ENCODE results near the gene DDX55. TPM values are rescaled to one million over a fixed set of nuclear protein-coding genes. Genes with fewer than 3 reads are reported as not detected.
"Not testable (repeated sequence)": the region's sequence is repeated elsewhere in the genome, so short reads cannot be mapped to it uniquely, and the experiment has no call there.

Gene DDX55
- total and polyA plus RNA-seq, 2 of the 4 experiments (the other 2 are of a cell fraction): 13.3 to 18.7 TPM

DNA sequence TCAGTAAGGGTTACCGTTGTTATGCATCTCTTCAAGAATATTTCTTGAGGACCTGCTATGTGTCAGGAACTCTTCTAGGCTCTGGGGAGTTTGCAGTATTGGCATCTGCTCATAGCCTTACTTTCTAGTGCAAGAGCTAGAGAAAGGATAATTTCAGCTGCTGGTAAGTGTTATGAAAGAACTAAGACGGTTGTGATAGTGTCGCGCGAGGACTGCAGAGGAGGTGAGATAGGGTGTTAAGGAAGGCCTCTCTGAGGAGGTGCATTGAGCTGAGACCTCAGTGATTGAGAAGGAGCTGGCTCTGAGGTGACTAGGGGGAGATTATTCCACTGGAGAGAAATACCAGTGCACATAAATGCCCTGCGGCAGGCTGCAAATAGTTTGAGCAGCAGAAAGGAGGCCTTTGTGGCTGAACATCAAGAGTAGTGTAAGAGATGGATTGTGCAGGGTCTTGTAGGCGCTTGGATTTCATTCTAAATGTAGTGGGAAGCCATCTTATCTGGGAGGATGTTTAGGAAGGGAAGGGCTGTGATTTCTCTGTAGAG lies 824 bp downstream of the DDX55 start (continued):
- no peak for TF ChIP-seq MXI1 (IDR thresholded peaks at IDR 0.05; ENCODE audit: borderline replicate concordance, low read depth, low read length)

DNA sequence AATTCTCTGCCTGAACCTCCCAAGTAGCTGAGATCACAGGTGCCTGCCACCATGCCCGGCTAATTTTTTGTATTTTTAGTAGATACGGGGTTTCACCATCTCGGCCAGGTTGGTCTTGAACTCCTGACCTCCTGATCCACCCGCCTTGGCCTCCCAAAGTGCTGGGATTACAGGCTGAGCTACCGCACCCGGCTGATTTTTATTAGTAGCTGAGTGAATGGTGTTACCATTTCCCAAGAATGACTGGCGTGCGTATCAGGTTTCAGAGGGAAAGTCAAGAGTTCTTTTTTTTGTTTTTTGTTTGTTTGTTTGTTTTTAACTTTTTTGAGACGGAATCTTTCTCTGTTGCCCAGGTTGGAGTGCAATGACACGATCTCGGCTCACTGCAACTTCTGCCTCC lies 1.6 kb downstream of the DDX55 start:
- dilution Hi-C loops (cut with HindIII; ENCODE audit: low sequenced_read_pairs, unreplicated experiment); H4K91ac ChIP-seq (ENCODE audit: insufficient read depth, low read depth, low read length); DNase-seq; H3K9me1 ChIP-seq (ENCODE audit: insufficient read depth, low read length); intact Hi-C loops (cut with micrococcal nuclease); H3K9me3 ChIP-seq (ENCODE audit: control insufficient read depth, insufficient read depth, low read length); H3K9ac ChIP-seq (ENCODE audit: low read depth, low read length); H3K4me2 ChIP-seq (ENCODE audit: low read depth, low read length); H3K14ac ChIP-seq (replicated peaks; ENCODE audit: low read depth, low read length); H2AFZ ChIP-seq (replicated peaks; ENCODE audit: low read length, poor library complexity); H3K23ac ChIP-seq (ENCODE audit: low read depth, low read length); H2AK5ac ChIP-seq (ENCODE audit: low read depth, low read length); H2BK15ac ChIP-seq (ENCODE audit: low read depth, low read length); H4K5ac ChIP-seq (ENCODE audit: low read depth, low read length); H3K27ac ChIP-seq (ENCODE audit: insufficient read depth, low read length); H3K4me3 ChIP-seq (ENCODE audit: insufficient read depth, low read depth, low read length); H2BK5ac ChIP-seq (ENCODE audit: low read depth, low read length, poor library complexity, severe bottlenecking); H3K27me3 ChIP-seq (ENCODE audit: control insufficient read depth, insufficient read depth, low read length); H2BK120ac ChIP-seq (ENCODE audit: low read depth, low read length); H3K18ac ChIP-seq (ENCODE audit: low read depth, low read length); H3K56ac ChIP-seq (ENCODE audit: extremely low read depth, insufficient read depth, low read length); H4K8ac ChIP-seq (ENCODE audit: low read depth in 2 of 2, low read length in 2 of 2); ATAC-seq (ENCODE audit: low read depth); H4K20me1 ChIP-seq (ENCODE audit: insufficient read depth, low read length); H3K4ac ChIP-seq (ENCODE audit: low read depth, low read length); BruUV-seq (replicated peaks); H2BK20ac ChIP-seq (ENCODE audit: low read depth, low read length); H2AK9ac ChIP-seq (replicated peaks; ENCODE audit: low read depth, low read length, poor library complexity); H3K4me1 ChIP-seq (ENCODE audit: control insufficient read depth, insufficient read depth, low read length): not testable (repeated sequence)
- CTCF ChIA-PET: interaction anchor here (0.6 to 0.9 kb wide), 2 partner anchors 8 to 15 kb away, joined by 3 to 4 read pairs; no protein-coding TSS in a partner anchor
- in situ Hi-C loops (cut with MboI; ENCODE audit: low sequenced_read_pairs): loop anchor here (25.0 kb wide), 1 partner anchor 291 kb away; no protein-coding TSS in a partner anchor
- peaks cover 28% of the 10 kb centered on the region for H3K36me3 ChIP-seq (ENCODE audit: control insufficient read depth, insufficient read depth, low read length)
- WGBS, 2 experiments (ENCODE audit: extremely low coverage in 2 of 2, insufficient read length in 1 of 2): 100% methylated on average over 5 of the region's 11 CpGs; no CpG with 5 or more reads in 1 of the 2 experiments
- POLR2A ChIA-PET (ENCODE audit: unreplicated experiment): interaction anchor here (0.7 kb wide), 1 partner anchor 11 kb away, joined by 4 read pairs; no protein-coding TSS in a partner anchor
- H3K79me1 ChIP-seq (ENCODE audit: low read depth in 1 of 2, low read length in 2 of 2): peaks cover 39 to 61% of the 10 kb centered on the region in 2 experiments

Measured in IMR-90 (cell line).